GM18507 (cell line): Measurements from ENCODE around the gene PLEKHG5.

Experiments used
- DNase-seq: peaks from one replicate; pipeline ENCODE4 v3.0.0; 2011; ENCODE audit warnings: low read depth; ENCODE audit not compliant: insufficient read length; ENCODE audit errors: extremely low spot score
- FAIRE-seq: peaks from 2 replicates; lab custom pipeline; 2011; peaks lifted over from hg19 to GRCh38; lab: Jason Lieb, UNC

Gene PLEKHG5

DNA sequence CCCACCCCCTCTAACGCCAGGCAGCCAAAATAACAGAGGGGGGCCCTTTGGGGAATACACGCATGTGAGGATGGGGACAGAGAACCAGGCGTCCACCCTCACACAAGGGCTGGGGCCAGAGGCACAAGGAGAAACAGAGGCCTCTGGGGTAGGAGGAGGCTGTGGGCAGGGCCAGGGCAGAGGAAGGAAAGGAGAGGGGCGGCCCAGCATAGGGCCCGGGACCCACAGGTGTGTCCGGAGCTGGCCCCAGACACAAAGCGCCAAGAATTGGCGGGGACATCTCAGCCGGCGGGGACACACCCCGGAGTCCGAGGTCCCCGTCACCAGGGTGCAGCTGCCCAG lies 6.7 kb downstream of the PLEKHG5 start:
- no peak for DNase-seq
- no peak for FAIRE-seq

DNA sequence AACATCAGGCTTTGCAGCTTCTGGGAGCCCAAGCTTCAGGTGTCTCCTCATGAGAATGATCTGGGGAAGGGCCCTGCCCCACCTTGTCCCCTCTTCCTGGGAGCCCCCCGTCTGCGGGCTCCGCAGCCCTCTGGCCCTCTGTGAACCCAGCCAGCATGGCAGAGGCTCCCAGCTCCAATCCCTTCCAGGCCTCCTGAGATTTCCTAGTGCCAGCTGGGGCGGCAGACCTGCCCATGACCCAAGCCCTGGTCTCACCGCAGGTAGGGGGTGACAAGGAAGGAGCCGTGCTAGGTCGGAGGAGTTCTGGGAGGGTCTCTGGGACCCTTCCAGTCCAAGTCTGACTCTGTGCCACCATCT lies 7.7 kb downstream of the PLEKHG5 start:
- DNase-seq: no peak

DNA sequence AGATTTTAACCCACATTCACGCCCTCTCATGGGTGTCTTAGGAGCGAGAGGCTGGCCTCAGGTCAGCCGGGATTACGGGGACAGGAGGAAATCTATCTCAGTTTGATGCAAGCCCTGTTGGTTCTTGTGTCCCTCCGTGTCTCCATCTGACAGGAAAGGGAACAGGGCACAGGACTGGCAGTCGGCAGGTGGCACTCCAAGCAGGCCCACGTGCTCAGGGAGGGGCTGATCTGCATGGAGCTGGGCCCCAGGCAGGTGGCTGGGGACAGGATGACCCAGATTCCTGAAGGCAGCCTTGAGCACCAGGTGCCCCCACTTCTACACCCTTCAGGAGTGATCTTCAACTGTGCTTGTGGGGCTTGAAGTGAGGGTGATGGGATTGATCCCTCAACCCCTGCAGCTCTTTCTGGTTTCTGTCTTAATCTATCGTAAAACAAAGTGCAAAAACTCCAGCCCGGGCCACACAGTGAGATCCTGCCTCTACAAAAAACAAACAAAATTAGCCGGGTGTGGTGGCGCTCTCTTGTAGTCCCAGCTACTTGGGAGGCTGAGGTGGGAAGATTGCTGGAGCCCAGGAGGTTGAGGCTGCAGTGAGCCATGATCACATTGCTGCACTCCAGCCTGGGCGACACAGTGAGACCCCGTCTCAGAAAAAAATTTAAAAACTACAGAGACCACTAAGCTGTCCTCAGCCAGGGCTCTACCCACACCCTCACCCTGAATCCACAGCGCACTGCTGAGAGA lies 8.3 kb downstream of the PLEKHG5 start:
- DNase-seq: no peak
- FAIRE-seq: no peak

More for the DNA sequence above, 7.7 kb downstream of the PLEKHG5 start:
- no peak for FAIRE-seq

DNA sequence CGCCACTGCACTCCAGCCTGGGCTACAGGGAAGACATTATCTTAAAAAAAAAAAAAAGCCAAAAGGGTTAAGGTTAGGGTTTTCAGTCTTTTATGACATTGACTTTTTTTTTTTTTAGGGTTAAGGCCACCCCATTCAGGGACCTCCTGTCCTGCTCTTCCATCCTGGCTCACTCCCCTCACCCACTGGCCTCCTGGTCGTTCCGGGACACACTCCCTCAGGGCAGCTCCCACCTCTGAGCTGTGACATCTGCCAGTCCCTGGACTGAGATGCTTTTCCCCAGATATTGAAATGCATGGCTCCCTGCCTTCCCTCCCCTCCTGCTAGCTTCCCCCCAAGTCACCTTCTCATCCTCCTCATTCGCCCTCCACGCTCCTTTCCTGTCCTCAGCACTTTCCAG lies 9.6 kb downstream of the PLEKHG5 start:
- FAIRE-seq (no peak), DNase-seq (no peak)

DNA sequence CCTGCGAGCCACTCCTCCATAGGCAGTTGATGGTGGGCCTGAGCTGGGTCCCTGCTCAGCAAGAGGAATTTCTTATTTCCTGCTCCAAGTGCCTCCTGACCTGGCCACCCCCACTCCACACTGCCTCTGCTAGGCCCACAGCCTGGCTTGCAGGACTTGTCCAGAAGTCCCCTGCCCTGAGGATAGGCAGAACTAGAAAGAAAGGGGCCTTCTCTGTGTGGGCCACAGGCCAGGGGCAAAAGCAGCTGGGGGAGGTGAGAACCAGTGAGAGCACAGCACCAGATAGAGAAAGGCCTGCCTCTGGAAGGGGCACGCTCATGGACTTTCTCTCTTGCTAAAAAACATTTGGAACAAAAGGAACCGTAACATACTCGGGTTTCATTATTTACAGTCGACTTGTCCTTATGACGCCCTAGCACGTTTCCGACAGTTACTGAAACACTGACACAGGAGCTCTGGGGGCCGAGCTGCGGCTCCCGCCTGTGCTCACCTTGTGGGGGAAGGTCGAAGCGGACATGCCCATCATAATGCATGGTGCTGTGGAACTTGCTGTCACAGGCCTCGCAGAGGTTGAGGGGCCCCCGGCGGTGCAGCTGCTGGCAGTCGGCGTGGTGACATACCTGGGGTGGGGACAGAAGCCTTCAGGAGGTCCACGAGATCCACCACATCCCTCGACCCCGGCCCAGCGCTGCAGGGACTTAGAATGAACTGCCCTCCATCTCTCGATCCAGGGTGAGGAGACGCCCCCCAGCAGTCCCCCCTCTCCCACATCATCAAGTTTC lies 14.2 kb downstream of the PLEKHG5 start:
- FAIRE-seq (no peak), DNase-seq (no peak)

DNA sequence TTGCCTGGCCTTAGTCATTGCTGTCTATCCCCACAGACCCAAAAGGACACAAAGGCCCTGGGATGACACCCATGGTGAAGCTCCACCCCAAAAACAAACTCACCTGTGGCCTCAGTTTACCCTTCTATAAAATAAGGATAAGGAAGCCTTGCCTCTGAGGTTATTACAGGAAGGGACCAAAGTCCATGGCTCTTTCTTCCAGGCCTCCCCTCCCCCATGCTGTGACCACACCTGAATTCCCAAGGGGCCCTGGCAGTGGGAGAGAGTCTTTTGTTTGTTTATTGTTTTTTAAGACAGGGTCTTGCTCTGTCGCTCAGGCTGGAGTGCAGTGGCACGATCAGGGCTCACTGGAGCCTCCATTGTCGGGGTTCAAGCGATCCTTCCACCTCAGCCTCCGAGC lies 15.0 kb downstream of the PLEKHG5 start:
- FAIRE-seq (no peak), DNase-seq (no peak)

DNA sequence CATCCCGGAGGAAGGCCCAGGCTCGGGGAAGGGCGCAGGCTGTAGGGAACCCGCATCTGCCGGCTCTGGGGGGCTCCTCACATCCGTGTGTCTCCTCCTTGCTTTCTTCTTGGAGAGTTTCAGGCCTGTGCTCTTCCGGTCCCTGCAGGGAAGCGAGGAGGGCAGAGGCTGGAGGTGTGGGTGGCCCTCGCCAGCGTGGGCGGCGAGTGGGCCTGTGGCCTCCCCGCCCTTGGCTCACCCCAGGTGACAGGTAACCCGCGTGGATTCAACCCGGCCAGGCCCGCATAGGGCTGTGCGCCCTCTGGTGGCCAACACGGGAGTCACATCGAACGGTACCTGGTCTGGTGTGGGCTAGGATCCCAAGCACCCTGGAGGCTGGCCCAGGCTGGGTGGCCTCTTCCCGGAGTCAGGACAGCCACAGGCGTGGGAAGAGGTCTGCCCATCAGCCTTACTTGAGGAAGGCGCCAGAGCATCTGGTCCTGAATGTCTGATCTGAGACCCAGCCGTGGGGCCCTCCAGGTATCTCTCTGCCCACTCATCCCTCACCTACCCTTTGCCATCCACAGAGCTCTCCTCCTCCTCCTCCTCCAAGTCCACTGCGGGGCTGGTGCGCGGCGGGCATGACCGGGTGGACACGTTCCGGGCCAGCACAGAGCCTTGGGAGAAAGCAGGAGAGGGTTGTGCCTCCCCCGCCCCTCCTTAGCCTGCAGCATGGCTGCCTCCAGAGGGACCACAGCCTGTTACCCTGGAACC lies 15.9 kb downstream of the PLEKHG5 start:
- FAIRE-seq: peak; percentile 60
- peak; percentile 71 for DNase-seq

DNA sequence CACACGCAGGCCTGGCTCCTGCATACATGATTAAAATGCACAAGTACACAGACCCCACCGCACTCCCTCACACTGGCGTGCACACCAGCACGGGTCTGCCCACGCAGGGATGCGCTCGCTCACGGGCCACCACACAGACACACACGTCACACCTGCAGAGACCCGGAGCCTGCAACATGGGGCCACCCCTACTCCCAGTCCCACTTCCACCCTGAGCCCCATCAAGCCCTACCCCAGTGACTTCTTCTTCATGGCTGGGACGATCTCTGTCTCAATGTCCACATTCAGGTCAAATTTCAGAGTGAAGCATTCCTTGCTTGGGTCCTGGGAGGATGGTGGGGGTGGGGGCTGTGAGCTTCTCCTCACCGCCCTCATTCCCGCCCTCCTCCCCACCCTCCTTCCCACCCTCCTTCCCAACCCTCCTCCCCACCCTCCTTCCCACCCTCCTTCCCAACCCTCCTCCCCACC lies 16.6 kb downstream of the PLEKHG5 start:
- DNase-seq: no peak

DNA sequence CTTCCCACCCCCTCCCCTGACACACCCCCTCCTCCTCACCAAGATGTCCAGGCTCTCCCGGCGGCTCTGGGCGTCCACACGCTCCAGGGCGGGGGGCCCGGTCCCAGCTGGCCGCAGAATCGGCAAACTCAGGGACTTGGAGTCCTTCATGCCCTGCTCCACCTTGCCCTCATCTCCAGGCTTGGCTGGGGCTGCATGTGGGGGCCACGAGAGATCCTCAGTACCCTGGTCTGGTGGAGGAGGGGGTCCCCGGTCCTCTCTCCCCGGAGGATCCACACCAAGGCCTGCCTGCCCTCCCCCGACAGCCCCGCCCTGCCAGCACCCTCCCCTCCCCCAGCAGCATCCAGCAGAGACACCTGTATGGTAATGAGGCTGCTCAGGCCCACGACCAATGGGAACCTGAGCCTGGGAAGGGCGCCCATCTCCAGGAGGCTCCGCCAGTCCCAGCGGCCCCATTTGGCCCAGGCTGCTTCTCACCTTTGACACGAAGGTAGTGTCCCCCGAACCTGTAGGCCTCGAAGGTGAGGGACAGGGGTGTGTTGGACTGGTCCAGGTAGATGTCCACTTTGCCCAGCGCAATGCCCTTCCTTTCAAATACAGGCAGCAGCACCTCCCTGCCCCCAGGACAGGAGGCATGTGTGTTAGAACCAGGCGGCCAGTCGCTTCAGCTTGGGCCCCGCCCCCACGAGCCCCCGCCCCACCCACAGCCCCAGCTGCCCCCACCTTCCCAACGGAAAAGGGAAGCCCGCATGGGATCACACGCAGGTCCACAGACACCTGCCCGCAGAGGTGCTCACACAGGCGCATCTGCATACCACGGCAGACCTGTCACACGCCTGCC lies 17.3 kb downstream of the PLEKHG5 start:
- DNase-seq: no peak
- FAIRE-seq: no peak

More for the DNA sequence above, 16.6 kb downstream of the PLEKHG5 start:
- no peak for FAIRE-seq

DNA sequence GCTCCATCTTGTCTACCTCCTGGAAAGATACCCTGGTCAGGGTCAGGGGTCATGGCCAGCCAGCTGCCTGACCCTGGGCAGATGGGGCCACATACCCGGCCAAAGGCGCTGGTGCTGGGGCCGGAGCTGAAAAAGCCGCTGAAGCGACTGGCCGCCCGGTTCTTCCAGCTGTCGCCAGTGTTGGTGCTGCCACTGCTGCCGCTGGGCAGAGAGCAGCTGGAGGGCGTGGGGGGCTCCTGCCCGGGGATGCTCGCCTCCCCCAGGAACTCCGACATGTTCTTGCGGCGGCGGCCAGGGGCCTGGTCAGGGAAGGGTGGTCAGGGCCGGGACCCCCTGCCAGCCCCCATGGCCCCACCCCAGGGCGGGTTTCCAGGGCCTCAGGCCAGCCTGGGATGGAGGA lies 18.3 kb downstream of the PLEKHG5 start:
- FAIRE-seq (no peak), DNase-seq (no peak)

DNA sequence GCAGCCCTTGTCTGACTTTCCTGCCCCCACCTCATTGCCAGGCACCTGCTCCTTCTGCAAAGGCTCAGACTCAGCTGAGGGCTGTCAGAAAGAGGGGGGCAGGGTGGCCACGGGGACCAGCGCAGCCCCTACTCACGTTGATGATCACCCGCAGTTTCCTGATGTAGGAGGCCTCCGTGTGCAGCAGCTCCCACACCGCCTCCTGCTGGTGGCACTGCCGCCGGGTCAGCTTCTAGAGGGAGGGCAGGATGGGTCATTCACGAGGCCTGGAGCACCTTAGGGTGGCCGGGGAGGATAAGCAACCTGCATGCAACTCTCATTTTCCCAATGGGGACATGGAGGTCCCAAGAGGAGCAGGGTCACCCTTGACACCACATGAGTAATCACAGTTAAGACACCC lies 19.1 kb downstream of the PLEKHG5 start:
- FAIRE-seq: no peak
- DNase-seq: no peak

DNA sequence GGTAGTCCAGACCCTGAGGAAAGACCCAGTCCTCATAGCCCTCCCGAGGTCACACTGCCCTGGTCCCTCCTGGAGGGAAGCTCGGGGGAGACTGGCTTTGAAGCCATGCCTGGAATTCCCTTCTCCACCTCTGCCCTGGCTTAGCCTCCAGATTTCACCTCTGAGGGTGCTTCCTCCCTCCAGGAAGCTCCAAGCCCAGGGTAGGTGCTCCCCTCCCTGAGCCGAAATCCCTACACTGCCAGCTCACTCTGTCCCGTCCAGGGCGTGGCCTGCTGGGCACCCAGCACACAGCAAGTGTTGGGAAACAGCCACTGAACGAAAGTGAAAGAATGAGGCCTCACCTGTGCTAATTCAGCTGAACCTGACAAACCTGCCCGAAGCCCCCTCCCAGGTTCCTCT lies 19.5 kb downstream of the PLEKHG5 start:
- FAIRE-seq (no peak), DNase-seq (no peak)

DNA sequence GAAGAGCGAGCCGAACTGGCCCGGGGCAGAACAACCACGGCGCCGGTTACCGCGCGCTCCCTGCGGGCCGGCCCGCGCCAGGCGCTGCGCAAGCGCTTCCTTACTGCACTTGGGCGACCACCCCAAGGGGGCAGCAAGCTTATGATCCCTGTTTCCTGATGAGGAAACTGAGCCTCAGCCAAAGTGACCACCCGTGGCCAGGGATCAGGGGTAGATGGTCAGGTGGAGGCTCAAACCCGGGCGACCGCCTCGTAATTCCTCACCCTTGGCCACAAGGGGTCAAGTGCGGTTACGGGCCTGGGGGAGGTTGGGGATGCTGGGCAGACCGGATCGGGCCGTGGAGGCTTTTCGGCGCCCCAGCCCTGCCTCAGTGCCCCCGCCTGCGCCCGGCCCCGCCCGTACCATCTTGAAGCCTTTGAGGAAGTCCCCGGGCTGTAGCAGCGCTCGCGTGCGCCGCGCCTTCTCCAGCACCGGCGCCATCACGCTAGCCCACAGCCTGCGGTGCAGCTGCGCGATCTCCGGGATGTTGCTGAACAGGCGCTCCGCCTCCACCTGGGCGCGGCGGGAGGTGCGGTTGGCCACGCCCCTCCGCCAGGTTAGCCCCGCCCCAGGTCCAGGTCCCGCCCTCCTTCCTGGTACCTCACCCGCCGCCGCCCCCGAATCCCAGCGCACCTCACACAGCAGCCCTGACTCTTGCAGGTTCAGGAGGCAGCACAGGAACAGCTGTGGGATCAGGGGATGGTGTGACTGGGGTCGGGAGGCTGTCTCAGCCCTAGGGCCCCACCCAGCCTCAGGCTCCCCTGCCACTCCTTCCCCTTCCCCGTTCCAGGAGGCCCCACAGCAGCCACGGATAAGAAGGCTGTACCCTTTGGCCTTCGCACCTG lies 20.1 kb downstream of the PLEKHG5 start:
- FAIRE-seq (no peak), DNase-seq (no peak)

DNA sequence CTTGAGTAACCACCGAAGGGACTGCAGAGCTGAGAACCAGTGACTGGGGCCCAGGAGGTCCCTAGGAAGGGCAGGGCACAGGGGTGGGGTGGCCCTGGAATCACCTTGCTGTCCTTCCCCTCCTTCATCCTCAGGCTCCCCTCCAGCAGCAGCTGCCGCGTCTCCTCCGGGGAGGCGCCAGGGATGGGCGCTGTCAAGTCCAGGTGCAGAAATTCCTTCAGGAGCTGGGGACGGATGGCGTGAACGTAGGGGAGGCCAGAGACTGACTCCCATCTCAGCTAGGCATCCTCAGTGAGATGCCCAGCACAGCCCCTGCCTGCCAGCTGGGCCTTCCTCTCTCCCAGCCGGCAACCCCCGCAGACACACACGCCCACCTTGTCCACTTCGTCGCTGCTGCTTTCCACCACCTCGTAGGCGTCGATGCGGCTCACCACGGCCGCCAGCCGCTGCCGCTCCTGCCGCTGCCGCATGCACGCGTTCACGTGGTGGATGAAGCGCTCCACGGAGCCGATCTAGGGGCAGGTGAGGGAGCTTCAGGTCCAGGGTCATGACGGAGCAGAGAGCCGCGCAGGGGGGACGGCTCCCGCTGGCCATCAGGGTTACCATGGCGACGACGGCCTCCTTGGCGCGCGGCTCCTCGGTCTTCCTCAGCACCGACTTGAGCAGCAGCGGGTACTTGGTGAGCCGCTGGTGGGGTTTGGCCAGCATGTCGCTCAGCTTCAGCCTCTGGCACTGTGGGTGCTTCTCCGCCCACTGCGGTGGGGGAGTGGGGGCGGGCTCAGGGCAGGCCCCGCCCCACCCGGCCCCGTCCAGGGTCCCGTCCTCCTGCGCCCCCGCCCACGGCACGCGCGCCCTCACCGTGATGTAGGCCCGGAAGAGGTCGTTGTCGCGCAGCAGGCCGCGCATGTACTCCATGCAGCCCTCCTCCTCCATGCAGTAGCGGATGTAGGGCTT lies 21.1 kb downstream of the PLEKHG5 start:
- DNase-seq: no peak
- no peak for FAIRE-seq

DNA sequence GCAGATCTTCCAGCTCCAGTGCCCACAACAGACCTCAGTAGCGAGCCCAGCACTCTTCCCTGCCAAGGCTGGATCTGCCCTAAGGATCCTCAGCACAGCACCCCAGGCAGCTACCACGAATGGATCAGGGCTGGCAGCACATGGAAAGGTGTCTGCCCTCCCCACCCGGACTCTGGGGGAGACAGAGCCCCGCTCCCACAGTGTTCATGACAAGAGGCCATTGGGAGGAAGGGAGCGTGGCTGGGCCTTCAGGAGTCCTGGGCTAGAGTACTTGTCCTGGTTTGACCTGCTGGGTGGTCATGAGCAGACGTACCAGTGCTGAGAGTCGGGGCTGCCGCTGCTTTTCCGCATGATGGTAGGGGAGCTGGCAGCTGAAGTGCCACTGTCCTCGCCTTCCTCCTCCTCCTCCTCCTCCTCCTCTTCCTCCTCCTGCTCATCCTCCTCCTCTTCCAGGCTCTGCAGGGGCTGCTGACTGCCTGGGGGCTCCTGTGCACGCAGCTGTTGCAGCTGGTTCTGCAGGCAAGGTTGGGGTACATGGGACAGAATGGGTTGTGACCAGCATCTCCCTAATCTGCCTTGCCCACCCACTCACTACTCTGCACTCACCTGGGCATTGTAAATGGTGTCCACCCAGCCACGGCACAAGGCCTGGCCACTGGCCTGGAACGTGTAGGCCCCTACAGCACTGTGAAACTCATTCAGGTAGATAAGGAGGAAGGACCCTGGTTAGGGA lies 22.6 kb downstream of the PLEKHG5 start:
- DNase-seq (no peak), FAIRE-seq (no peak)

DNA sequence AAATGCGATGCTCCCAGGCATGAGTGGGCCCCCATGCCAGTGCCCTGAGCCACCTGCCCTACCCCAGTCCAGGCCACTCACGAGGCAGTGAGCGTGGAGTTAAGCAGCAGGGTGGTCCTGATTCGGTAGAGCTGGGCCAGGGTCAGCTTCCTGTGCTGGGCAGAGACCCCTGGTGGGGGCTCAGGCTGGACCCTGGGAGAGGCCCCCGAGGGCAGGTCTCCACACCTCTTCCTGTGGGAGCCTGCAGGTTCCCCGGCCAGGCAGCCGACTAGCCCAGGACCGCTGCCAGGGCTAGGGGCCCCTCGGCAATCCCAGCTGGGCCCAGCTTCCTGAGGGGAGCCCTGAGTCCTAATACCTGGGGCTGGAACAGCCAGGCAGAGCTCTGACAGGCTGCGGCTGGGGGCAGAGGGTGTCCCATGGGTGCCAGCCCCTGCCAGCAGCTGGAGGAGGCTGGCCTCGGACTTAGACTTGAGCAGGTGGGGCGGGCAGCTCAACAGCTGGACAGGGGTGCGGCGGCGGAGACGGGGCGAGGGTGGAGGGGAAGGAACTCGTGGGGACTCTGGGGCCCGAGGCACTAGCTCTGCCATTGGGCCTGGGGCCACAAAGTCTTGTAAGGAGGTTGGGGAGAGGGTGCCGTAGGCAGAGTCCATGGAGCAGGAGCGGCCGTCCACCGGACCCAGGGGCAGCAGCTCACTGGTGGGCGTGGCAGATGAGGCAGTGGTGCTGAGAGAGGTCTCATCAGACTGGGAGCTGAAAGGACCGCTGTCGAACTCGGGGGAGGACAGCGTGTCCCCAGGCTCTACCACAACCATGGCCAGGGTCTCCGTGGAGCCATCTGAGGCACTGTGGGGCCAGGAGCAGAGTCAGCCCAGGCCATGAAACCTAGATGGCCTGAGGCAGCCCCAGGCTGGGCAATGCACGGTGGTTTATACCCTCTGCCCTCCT lies 23.5 kb downstream of the PLEKHG5 start:
- FAIRE-seq (no peak), DNase-seq (no peak)
